Measurements from ENCODE around the gene CAPN15.

CAPN15 gene

GRCh38 chr16:525520-526180 lies 1.9 kb upstream of the CAPN15 start:
- DNase-seq (ENCODE audit: insufficient read length, low spot score) (peak; percentile 91), FAIRE-seq (peak; percentile 85)
- TF ChIP-seq POLR2A (IDR thresholded peaks at IDR 0.05; ENCODE audit: low read depth, low read length): no peak

GRCh38 chr16:526181-527014 lies 1.1 kb upstream of the CAPN15 start:
- no peak for DNase-seq (ENCODE audit: insufficient read length, low spot score)

GRCh38 chr16:528111-529011 lies 849 bp downstream of the CAPN15 start:
- FAIRE-seq (no peak), DNase-seq (ENCODE audit: insufficient read length, low spot score) (peak; percentile 80)
- peak; percentile 54 for TF ChIP-seq POLR2A (IDR thresholded peaks at IDR 0.05; ENCODE audit: low read depth, low read length)

More at GRCh38 chr16:526181-527014, 1.1 kb upstream of the CAPN15 start:
- FAIRE-seq: no peak
- no peak for TF ChIP-seq POLR2A (IDR thresholded peaks at IDR 0.05; ENCODE audit: low read depth, low read length)

GRCh38 chr16:529012-529575 lies 1.6 kb downstream of the CAPN15 start:
- no peak; the same call in 1 of the 2 replicates for TF ChIP-seq POLR2A (IDR thresholded peaks at IDR 0.05; ENCODE audit: low read depth, low read length)
- no peak for FAIRE-seq
- no peak for DNase-seq (ENCODE audit: insufficient read length, low spot score)

GRCh38 chr16:530111-530817 lies 2.8 kb downstream of the CAPN15 start:
- no peak for DNase-seq (ENCODE audit: insufficient read length, low spot score)
- no peak for FAIRE-seq

GRCh38 chr16:531494-532125 lies 4.1 kb downstream of the CAPN15 start:
- FAIRE-seq (no peak), DNase-seq (ENCODE audit: insufficient read length, low spot score) (no peak)
- TF ChIP-seq POLR2A (IDR thresholded peaks at IDR 0.05; ENCODE audit: low read depth, low read length): no peak

More at GRCh38 chr16:530111-530817, 2.8 kb downstream of the CAPN15 start:
- no peak for TF ChIP-seq POLR2A (IDR thresholded peaks at IDR 0.05; ENCODE audit: low read depth, low read length)

- TF ChIP-seq POLR2A (IDR thresholded peaks at IDR 0.05; ENCODE audit: low read depth, low read length): no peak
- no peak for FAIRE-seq
- no peak for DNase-seq (ENCODE audit: insufficient read length, low spot score)
These were observed 6.0 kb downstream of the CAPN15 start for GRCh38 chr16:533391-534123.

GRCh38 chr16:534135-534534 lies 6.6 kb downstream of the CAPN15 start:
- TF ChIP-seq POLR2A (IDR thresholded peaks at IDR 0.05; ENCODE audit: low read depth, low read length): no peak
- no peak for DNase-seq (ENCODE audit: insufficient read length, low spot score)
- FAIRE-seq: no peak

- DNase-seq (ENCODE audit: insufficient read length, low spot score) (no peak), FAIRE-seq (no peak)
- TF ChIP-seq POLR2A (IDR thresholded peaks at IDR 0.05; ENCODE audit: low read depth, low read length): no peak
These were observed 7.4 kb downstream of the CAPN15 start for GRCh38 chr16:534856-535445.

- no peak for TF ChIP-seq POLR2A (IDR thresholded peaks at IDR 0.05; ENCODE audit: low read depth, low read length)
- FAIRE-seq (peak; percentile 80), DNase-seq (ENCODE audit: insufficient read length, low spot score) (peak; percentile 99)
These were observed 8.2 kb downstream of the CAPN15 start for GRCh38 chr16:535446-536405.

- no peak for TF ChIP-seq POLR2A (IDR thresholded peaks at IDR 0.05; ENCODE audit: low read depth, low read length)
- no peak for DNase-seq (ENCODE audit: insufficient read length, low spot score)
- FAIRE-seq: no peak
These were observed 9.2 kb downstream of the CAPN15 start for GRCh38 chr16:536746-537145.
